ENCODE data around the gene CAMK4. TPM values are rescaled to one million over a fixed set of nuclear protein-coding genes. Genes with fewer than 3 reads are reported as not detected.

CAMK4 gene
- total and polyA plus RNA-seq, 2 donors (not counting 3 experiments of a cell fraction or from before 2014, with no cell fraction given) = 2.2 to 5.4 TPM

GRCh38 chr5:111463311-111463710 is 239.1 kb downstream of the CAMK4 start:
- no peaks in the 10 kb centered on the region for H3K27me3 ChIP-seq (ENCODE audit: control insufficient read depth in 2 of 2, insufficient read depth in 2 of 2, low read length in 2 of 2)
- H3K79me2 ChIP-seq (ENCODE audit: control insufficient read depth, insufficient read depth, low read length) = no peaks in the 10 kb centered on the region
- H3K9ac ChIP-seq (replicated peaks; ENCODE audit: extremely low read depth, insufficient read depth, low read length) = no peak overlapping the region
- intact Hi-C loops (cut with micrococcal nuclease) = no loop called here
- TF ChIP-seq POLR2A (IDR thresholded peaks at IDR 0.05; ENCODE audit: low read depth, low read length) (no peak), MYC (IDR thresholded peaks at IDR 0.05; ENCODE audit: low read depth, low read length) (no peak), CTCF (IDR thresholded peaks at IDR 0.05; ENCODE audit: extremely low read depth in 1 of 2, insufficient read depth in 1 of 2, low read depth in 1 of 2, low read length in 2 of 2) (no peak), GATA2 (IDR thresholded peaks at IDR 0.05; ENCODE audit: insufficient read depth, insufficient read length, low read depth, low read length) (no peak), FOS (IDR thresholded peaks at IDR 0.05; ENCODE audit: borderline replicate concordance, insufficient read depth, low read length) (no peak), POLR2AphosphoS5 (IDR thresholded peaks at IDR 0.05; ENCODE audit: insufficient read depth, low read depth, low read length) (no peak), EZH2 (IDR thresholded peaks at IDR 0.05; ENCODE audit: borderline replicate concordance, low read depth, low read length, severe bottlenecking) (no peak), MAX (IDR thresholded peaks at IDR 0.05; ENCODE audit: insufficient read depth, insufficient read length) (no peak), JUN (IDR thresholded peaks at IDR 0.05; ENCODE audit: borderline replicate concordance, insufficient read depth, insufficient read length, low read depth) (no peak)
- no peak overlapping the region for H3K4me3 ChIP-seq (replicated peaks in 1 of 3; ENCODE audit: insufficient read depth in 1 of 3, low read depth in 1 of 3, low read length in 3 of 3)
- ChIA-PET POLR2A (no interaction called here), CTCF (no interaction called here)
- no peaks in the 10 kb centered on the region for H3K36me3 ChIP-seq (ENCODE audit: control insufficient read depth in 2 of 2, extremely low read depth in 1 of 2, insufficient read depth in 2 of 2, low read length in 2 of 2)
- no peaks in the 10 kb centered on the region for H3K9me3 ChIP-seq (replicated peaks; ENCODE audit: control insufficient read depth, insufficient read depth, low read length)
- dilution Hi-C loops (cut with MboI; ENCODE audit: extremely low pct_ligation_motif_present, low sequenced_read_pairs) = no loop called here
- no peak overlapping the region for H3K4me2 ChIP-seq (ENCODE audit: insufficient read depth, low read length)
- H3K4me1 ChIP-seq (ENCODE audit: control insufficient read depth, extremely low read depth, insufficient read depth, low read length) = no peaks in the 10 kb centered on the region
- no peak overlapping the region for H3K27ac ChIP-seq (ENCODE audit: insufficient read depth, low read depth, low read length)
- FAIRE-seq = no peak
- no TSS peak for BruUV-seq (replicated peaks)
- H4K20me1 ChIP-seq (replicated peaks; ENCODE audit: control insufficient read depth, extremely low read depth, insufficient read depth, low read length) = no peaks in the 10 kb centered on the region
- DNase-seq (ENCODE audit: low read depth, low spot score) = no peak
- no peak overlapping the region for H2AFZ ChIP-seq (ENCODE audit: low read depth, low read length)
- no peaks in the 10 kb centered on the region for H3K9me1 ChIP-seq (replicated peaks; ENCODE audit: control insufficient read depth, extremely low read depth, insufficient read depth, low read length)
